Left lung (tissue), 10 donors: ENCODE data around the gene CFB. TPM values are rescaled to one million over a fixed set of nuclear protein-coding genes. Genes with fewer than 3 reads are reported as not detected.
"Not testable (repeated sequence)": the region's sequence is repeated elsewhere in the genome, so short reads cannot be mapped to it uniquely, and the experiment has no call there.

ENCODE experiments used
- ATAC-seq: fragments of 200-7000 bp; cut with Tn5 transposase; one replicate; pipeline ENCODE4 v1.9.1; 2020; ENCODE audit warnings: moderate library complexity
- DNase-seq, 4 donors: peaks; one replicate each; pipeline ENCODE4 v3.0.0-alpha.2; 2013 to 2020
- H3K27ac ChIP-seq, 2 donors: fragments of 200-600 bp; sonication (generic) in 1 of 2; one replicate each; pipeline versions ENCODE4 v1.5.0 to v1.8.0; 2020 to 2021
- H3K27me3 ChIP-seq, 2 donors: fragments of 200-600 bp; sonication (generic) in 1 of 2; one replicate each; pipeline versions ENCODE4 v1.5.0 to v1.8.0; 2020 to 2021
- H3K36me3 ChIP-seq, 2 donors: fragments of 200-600 bp; sonication (generic) in 1 of 2; one replicate each; pipeline versions ENCODE4 v1.5.0 to v1.8.0; 2020 to 2021
- H3K4me1 ChIP-seq, 2 donors: fragments of 200-600 bp; one replicate each; pipeline ENCODE4 v1.8.0; 2021
- H3K4me3 ChIP-seq, 2 donors: fragments of 200-600 bp; sonication (generic) in 1 of 2; one replicate each; pipeline versions ENCODE4 v1.5.0 to v1.8.0; 2020 to 2021; ENCODE audit warnings: mild to moderate bottlenecking in 1 of 2
- H3K9me3 ChIP-seq, 2 donors: fragments of 200-600 bp; sonication (generic) in 1 of 2; one replicate each; pipeline versions ENCODE4 v1.5.0 to v1.8.0; 2020 to 2021
- CTCF ChIP-seq, 2 donors: fragments of 200-600 bp; sonication (generic) in 1 of 2; IDR thresholded peaks; one replicate each; pipeline versions ENCODE4 v1.5.0 to v1.8.0; 2021; ENCODE audit warnings: antibody characterized with exemption in 2 of 2
- intact Hi-C, 2 donors: fragments of 100-400 bp; cut with DNase I; formaldehyde crosslinking; loops; one replicate each; pipeline versions ENCODE4 v1.11.2 to v1.14.2; 2022
- polyA plus RNA-seq, 6 donors: library from polyadenylated mRNA; unstranded; fragments of 120-200 nt; gene quantifications; one replicate each; pipeline ENCODE4 v1.2.1, GENCODE V29; 2013; ENCODE audit not compliant: insufficient read length in 6 of 6
- total RNA-seq, 2 donors: library from RNA; stranded (reverse); fragmentation: NEBNext Ultra II Directional; extraction: Animal tissue kit (Norgen Biotek cat#: 25700); gene quantifications; one replicate each; pipeline ENCODE4 v1.2.1, GENCODE V29; 2021
- donor health status: DM: no; HTN: yes; CAD: no.
- donor health status: DM: no; HTN: no; CAD: no.

The CFB gene
- total and polyA plus RNA-seq, 8 donors = 1.7 to 131 (median 4.2) TPM

DNA sequence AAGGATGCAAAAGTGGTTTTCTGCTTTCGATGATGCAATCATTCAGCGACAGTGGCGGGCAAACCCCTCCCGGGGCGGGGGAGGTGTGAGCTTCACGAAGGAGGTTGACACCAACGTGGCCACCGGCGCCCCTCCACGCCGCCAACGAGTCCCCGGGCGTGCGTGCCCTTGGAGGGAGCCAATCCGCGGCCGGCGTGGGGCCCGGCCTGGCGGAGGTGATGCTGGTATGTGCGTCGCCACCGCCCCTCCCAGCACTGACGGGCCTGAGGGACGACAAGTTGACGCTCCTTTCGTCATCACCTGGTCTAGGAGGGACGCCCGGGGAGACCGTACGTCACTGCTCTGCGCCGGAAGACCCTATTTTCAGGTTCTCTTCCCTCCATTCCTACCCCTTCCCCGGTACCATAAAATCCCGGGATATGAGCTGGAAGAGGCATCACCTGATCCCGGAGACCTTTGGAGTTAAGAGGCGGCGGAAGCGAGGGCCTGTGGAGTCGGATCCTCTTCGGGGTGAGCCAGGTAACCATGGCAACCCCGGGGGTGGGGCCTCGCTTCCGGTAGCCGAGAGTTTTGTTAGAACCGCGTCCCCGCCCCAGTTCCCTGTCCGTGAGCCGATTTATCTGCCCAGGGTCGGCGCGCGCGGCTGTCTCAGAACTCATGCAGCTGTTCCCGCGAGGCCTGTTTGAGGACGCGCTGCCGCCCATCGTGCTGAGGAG lies 26.3 kb downstream of the CFB start, which contains the start of gene DXO:
Gene DXO, minus strand, starts transcription at position 146 of the 716 bp plus-strand sequence. CDS start 463 bp downstream, outside the sequence.
- Histone ChIP-seq H3K4me1 (peaks cover 21 to 38% of the 10 kb centered on the region in 2 donors), H3K36me3 (peaks cover 0 to 34% of the 10 kb centered on the region in 2 donors), H3K9me3 (no peaks in the 10 kb centered on the region), H3K4me3 (peak within 1 kb of the TSS; percentile 80 to 85), H3K27ac (peak within 1 kb of the TSS; percentile 95 to 98), H3K27me3 (no peaks in the 10 kb centered on the region)
- intact Hi-C loops = no loop called here
- DNase-seq = peak; percentile 96 to 99 (median 98)
- TF ChIP-seq CTCF (IDR thresholded peaks at IDR 0.05) = no peak
- peak; percentile 92 for ATAC-seq

- intact Hi-C loops = no loop called here
Observed at GRCh38 chr6:31972709-31973350, 26.9 kb downstream of the CFB start.

GRCh38 chr6:31976065-31976464 lies 30.2 kb downstream of the CFB start:
- H3K4me3 ChIP-seq, intact Hi-C loops, H3K27me3 ChIP-seq, H3K9me3 ChIP-seq, H3K27ac ChIP-seq, ATAC-seq: not testable (repeated sequence)
- Histone ChIP-seq H3K36me3 (peaks cover 0 to 14% of the 10 kb centered on the region in 2 donors), H3K4me1 (peaks cover 14 to 21% of the 10 kb centered on the region in 2 donors)
- peak in 1 of 4 donors; percentile 74 for DNase-seq

More at GRCh38 chr6:31972709-31973350, 26.9 kb downstream of the CFB start:
- Histone ChIP-seq H3K4me3 (peak overlapping the region; percentile 80 to 85), H3K27ac (peak overlapping the region; percentile 95 to 98), H3K9me3 (no peaks in the 10 kb centered on the region), H3K27me3 (no peaks in the 10 kb centered on the region), H3K36me3 (peaks cover 0 to 27% of the 10 kb centered on the region in 2 donors), H3K4me1 (peaks cover 21 to 38% of the 10 kb centered on the region in 2 donors)
- TF ChIP-seq CTCF (IDR thresholded peaks at IDR 0.05) = no peak
- no peak for DNase-seq
- ATAC-seq = peak; percentile 24

- no peak overlapping the region for H3K4me3 ChIP-seq
- no peak for ATAC-seq
- peak in 1 of 4 donors; percentile 10 for DNase-seq
- peaks cover 0 to 14% of the 10 kb centered on the region in 2 donors for H3K36me3 ChIP-seq
- TF ChIP-seq CTCF (IDR thresholded peaks at IDR 0.05) = no peak
- no peaks in the 10 kb centered on the region for H3K9me3 ChIP-seq
- intact Hi-C loops = no loop called here
- H3K27ac ChIP-seq = no peak overlapping the region
- H3K27me3 ChIP-seq = no peaks in the 10 kb centered on the region
- peaks cover 8 to 11% of the 10 kb centered on the region in 2 donors for H3K4me1 ChIP-seq
Observed at GRCh38 chr6:31977816-31978431, 32.0 kb downstream of the CFB start.

GRCh38 chr6:31978831-31979230 lies 32.9 kb downstream of the CFB start:
- peaks cover 0 to 14% of the 10 kb centered on the region in 2 donors for H3K36me3 ChIP-seq
- intact Hi-C loops = no loop called here
- H3K4me1 ChIP-seq = peaks cover 0 to 2% of the 10 kb centered on the region in 2 donors
- H3K9me3 ChIP-seq = no peaks in the 10 kb centered on the region
- peak in 1 of 4 donors; percentile 1 for DNase-seq
- H3K27ac ChIP-seq = no peak overlapping the region
- ATAC-seq = no peak
- H3K27me3 ChIP-seq = no peaks in the 10 kb centered on the region
- no peak for TF ChIP-seq CTCF (IDR thresholded peaks at IDR 0.05)
- no peak overlapping the region for H3K4me3 ChIP-seq
